HFF-Myc (cell line): Measurements from ENCODE around the gene KRT33B.

Experiments used
- DNase-seq: peaks from one replicate; pipeline ENCODE4 v3.0.0-alpha.2; 2011; ENCODE audit warnings: low read depth; ENCODE audit errors: extremely low read depth
- H3K4me3 ChIP-seq: replicated peaks from 2 replicates; pipeline ENCODE4 v1.5.1; 2011; ENCODE audit warnings: low read depth, mild to moderate bottlenecking, control low read depth, low read length
- TF ChIP-seq, protein P1 (sequence below): IDR thresholded peaks from 2 replicates; pipeline ENCODE4 v1.5.1; 2012; ENCODE audit warnings: mild to moderate bottlenecking, low read depth, low read length, control low read depth; ENCODE audit errors: missing control alignments

KRT33B gene

DNA sequence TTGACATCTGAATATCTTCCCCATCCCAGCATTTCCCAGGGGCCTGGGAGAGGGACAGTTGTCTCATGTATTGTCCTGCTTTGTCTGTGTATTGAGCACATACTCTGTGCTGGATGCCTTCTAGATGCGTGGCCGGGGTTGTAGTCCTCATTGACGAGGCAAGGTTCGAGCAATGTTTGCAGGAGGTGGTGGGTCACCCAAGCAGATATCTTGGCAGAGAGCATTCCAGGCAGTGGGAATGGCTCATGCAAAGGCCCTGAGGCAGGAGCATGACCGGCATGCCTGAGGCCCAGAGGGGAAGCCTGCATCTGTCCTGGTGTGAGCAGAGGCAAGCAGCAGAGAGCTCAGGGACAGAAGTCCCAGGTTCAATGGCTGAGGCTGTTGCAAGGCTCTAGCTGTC is 36.5 kb downstream of the KRT33B start:
- TF ChIP-seq, protein P1, sequence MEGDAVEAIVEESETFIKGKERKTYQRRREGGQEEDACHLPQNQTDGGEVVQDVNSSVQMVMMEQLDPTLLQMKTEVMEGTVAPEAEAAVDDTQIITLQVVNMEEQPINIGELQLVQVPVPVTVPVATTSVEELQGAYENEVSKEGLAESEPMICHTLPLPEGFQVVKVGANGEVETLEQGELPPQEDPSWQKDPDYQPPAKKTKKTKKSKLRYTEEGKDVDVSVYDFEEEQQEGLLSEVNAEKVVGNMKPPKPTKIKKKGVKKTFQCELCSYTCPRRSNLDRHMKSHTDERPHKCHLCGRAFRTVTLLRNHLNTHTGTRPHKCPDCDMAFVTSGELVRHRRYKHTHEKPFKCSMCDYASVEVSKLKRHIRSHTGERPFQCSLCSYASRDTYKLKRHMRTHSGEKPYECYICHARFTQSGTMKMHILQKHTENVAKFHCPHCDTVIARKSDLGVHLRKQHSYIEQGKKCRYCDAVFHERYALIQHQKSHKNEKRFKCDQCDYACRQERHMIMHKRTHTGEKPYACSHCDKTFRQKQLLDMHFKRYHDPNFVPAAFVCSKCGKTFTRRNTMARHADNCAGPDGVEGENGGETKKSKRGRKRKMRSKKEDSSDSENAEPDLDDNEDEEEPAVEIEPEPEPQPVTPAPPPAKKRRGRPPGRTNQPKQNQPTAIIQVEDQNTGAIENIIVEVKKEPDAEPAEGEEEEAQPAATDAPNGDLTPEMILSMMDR = no peak
- no peak for DNase-seq
- H3K4me3 ChIP-seq = no peak overlapping the region

DNA sequence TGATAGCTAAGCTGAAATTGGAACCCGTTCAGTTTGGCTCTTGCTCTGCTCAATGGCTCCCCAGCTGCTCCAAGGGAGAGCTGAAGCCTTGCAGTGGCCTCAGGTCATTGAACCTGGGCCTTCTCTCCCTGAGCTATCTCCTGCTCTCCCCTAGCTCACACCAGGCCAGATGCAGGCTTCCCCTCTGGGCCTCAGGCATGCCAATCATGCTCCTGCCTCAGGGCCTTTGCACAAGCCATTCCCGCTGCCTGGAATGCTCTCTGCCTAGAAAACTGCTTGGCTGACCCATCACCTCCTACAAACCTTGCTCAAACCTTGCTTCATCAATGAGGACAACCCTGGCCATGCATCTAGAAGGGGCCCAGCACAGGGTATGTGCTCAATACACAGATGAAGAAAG is 37.4 kb downstream of the KRT33B start:
- H3K4me3 ChIP-seq = no peak overlapping the region
- TF ChIP-seq, protein P1 = no peak
- DNase-seq = no peak

DNA sequence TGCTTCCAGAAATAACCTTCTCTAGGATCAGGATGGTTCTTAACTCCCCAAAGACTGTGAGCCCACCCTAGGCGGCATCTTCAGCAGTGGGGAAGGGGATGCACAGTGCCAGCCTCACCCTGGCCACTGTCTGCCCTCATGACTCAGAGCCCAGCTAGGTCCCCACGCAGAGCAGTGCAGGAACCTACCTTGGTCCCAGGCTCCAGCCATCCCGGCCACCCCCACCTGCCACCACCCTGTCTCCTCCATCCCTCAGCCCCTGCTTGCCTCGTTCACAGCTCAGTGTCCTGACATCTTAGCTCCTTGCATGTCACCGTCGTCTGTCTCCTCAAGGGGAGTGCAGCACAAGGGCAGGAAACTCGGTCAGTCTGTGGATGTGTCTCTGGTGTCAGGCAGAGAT is 38.0 kb downstream of the KRT33B start:
- no peak overlapping the region for H3K4me3 ChIP-seq
- no peak for DNase-seq
- TF ChIP-seq, protein P1 = no peak

- peak; percentile 54 for DNase-seq
- TF ChIP-seq, protein P1 = peak; percentile 91
- no peak overlapping the region for H3K4me3 ChIP-seq
Measured at GRCh38 chr17:41329279-41329948, 40.2 kb downstream of the KRT33B start.

- TF ChIP-seq, protein P1 = no peak
- H3K4me3 ChIP-seq = no peak overlapping the region
- DNase-seq = no peak
Measured at GRCh38 chr17:41328207-41328606, 41.4 kb downstream of the KRT33B start.

DNA sequence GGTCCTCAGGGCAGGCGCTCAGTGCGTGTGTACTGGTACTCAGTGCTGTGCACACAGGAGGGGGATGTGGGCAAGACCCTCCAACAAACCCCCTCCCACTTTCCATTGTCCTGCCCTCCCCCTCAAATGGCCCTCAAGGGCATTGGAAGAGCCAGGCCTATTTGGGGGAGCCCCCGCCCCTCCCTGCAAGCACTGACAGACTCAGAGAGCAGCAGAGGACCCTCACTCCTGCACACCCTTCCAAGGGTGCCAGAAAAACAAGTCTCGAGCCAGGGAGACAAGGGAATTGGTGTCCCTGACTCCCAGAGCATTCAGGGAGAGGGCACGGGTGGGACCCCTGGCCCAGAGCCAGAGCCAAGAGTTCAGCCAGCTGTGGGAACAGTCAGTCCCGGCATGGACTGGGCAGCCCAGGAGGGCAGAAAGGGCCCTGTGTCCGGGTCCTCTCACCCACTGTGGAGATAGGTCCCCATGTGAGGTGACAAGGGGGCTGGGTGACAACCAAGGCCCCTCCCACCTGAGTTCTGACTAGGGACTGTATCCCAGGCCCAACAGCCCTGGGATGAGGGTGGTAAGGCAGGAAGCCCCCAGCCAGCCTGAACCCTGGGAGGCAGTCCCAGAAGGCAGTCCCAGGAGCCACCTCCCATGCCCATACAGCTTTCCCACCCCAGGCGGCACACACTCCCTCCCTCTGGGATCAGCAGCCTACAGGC is 42.0 kb downstream of the KRT33B start:
- DNase-seq = no peak
- no peak overlapping the region for H3K4me3 ChIP-seq
- TF ChIP-seq, protein P1 = no peak
